ENCODE data around the gene KCNH1. TPM values are rescaled to one million over a fixed set of nuclear protein-coding genes. Genes with fewer than 3 reads are reported as not detected.

Gene KCNH1
- total and polyA plus RNA-seq, 3 experiments from 2014 or later = not detected

- H3K9me3 ChIP-seq (ENCODE audit: low read length) = no peaks in the 10 kb centered on the region
- Mint-ChIP-seq H3K9me3 (peaks cover 0 to 17% (median 4%) of the 10 kb centered on the region in 5 donors), H3K36me3 (no peaks in the 10 kb centered on the region), H3K27me3 (peaks cover 15 to 25% of the 10 kb centered on the region in 2 donors), H3K27ac (no peak overlapping the region), H3K4me1 (no peaks in the 10 kb centered on the region), H3K4me3 (no peak overlapping the region)
- ChIA-PET CTCF (no interaction called here), POLR2A (no interaction called here)
- DNase-seq = no peak
- H3K4me3 ChIP-seq (ENCODE audit: low read length) = no peak overlapping the region
- no peak overlapping the region for H3K27ac ChIP-seq (ENCODE audit: low read depth, low read length)
- H3K27me3 ChIP-seq (ENCODE audit: insufficient read depth, low read length, poor library complexity, severe bottlenecking) = no peaks in the 10 kb centered on the region
- no peaks in the 10 kb centered on the region for H3K4me1 ChIP-seq (ENCODE audit: insufficient read depth, low read length)
- H3K36me3 ChIP-seq (ENCODE audit: insufficient read depth, low read length) = no peaks in the 10 kb centered on the region
These were observed 377.8 kb downstream of the KCNH1 start for GRCh38 chr1:210755991-210756659.

GRCh38 chr1:210754878-210755665 lies 378.9 kb downstream of the KCNH1 start:
- H3K4me1 ChIP-seq (ENCODE audit: insufficient read depth, low read length) = no peaks in the 10 kb centered on the region
- H3K4me3 Mint-ChIP-seq = no peak overlapping the region
- no peaks in the 10 kb centered on the region for H3K36me3 ChIP-seq (ENCODE audit: insufficient read depth, low read length)
- peaks cover 0 to 11% (median 4%) of the 10 kb centered on the region in 5 donors for H3K9me3 Mint-ChIP-seq
- no peak for DNase-seq
- no peaks in the 10 kb centered on the region for H3K27me3 ChIP-seq (ENCODE audit: insufficient read depth, low read length, poor library complexity, severe bottlenecking)
- H3K36me3 Mint-ChIP-seq = no peaks in the 10 kb centered on the region
- no peak overlapping the region for H3K4me3 ChIP-seq (ENCODE audit: low read length)
- H3K27ac ChIP-seq (ENCODE audit: low read depth, low read length) = no peak overlapping the region
- H3K27me3 Mint-ChIP-seq = peaks cover 19 to 29% of the 10 kb centered on the region in 2 donors
- H3K27ac Mint-ChIP-seq = peak overlapping the region in 1 of 8 donors; percentile 9
- no peaks in the 10 kb centered on the region for H3K4me1 Mint-ChIP-seq
- POLR2A ChIA-PET = no interaction called here
- no peaks in the 10 kb centered on the region for H3K9me3 ChIP-seq (ENCODE audit: low read length)
- CTCF ChIA-PET = no interaction called here

- Mint-ChIP-seq H3K4me1 (no peaks in the 10 kb centered on the region), H3K27me3 (peaks cover 17 to 23% of the 10 kb centered on the region in 2 donors), H3K4me3 (no peak overlapping the region), H3K9me3 (no peaks in the 10 kb centered on the region), H3K36me3 (no peaks in the 10 kb centered on the region), H3K27ac (no peak overlapping the region)
- POLR2A ChIA-PET = no interaction called here
- Histone ChIP-seq H3K4me3 (ENCODE audit: low read length) (no peak overlapping the region), H3K9me3 (ENCODE audit: low read length) (no peaks in the 10 kb centered on the region), H3K27me3 (ENCODE audit: insufficient read depth, low read length, poor library complexity, severe bottlenecking) (no peaks in the 10 kb centered on the region), H3K36me3 (ENCODE audit: insufficient read depth, low read length) (no peaks in the 10 kb centered on the region), H3K27ac (ENCODE audit: low read depth, low read length) (no peak overlapping the region), H3K4me1 (ENCODE audit: insufficient read depth, low read length) (no peaks in the 10 kb centered on the region)
- DNase-seq = no peak
- CTCF ChIA-PET = no interaction called here
These were observed 382.0 kb downstream of the KCNH1 start for GRCh38 chr1:210751911-210752310.

GRCh38 chr1:210750468-210750867 lies 383.5 kb downstream of the KCNH1 start:
- ChIA-PET POLR2A (no interaction called here), CTCF (no interaction called here)
- no peak for DNase-seq
- Histone ChIP-seq H3K36me3 (ENCODE audit: insufficient read depth, low read length) (no peaks in the 10 kb centered on the region), H3K27ac (ENCODE audit: low read depth, low read length) (no peak overlapping the region), H3K27me3 (ENCODE audit: insufficient read depth, low read length, poor library complexity, severe bottlenecking) (no peaks in the 10 kb centered on the region), H3K4me1 (ENCODE audit: insufficient read depth, low read length) (no peaks in the 10 kb centered on the region), H3K4me3 (ENCODE audit: low read length) (no peak overlapping the region), H3K9me3 (ENCODE audit: low read length) (no peaks in the 10 kb centered on the region)
- Mint-ChIP-seq H3K36me3 (no peaks in the 10 kb centered on the region), H3K4me3 (no peak overlapping the region), H3K9me3 (no peaks in the 10 kb centered on the region), H3K27ac (no peak overlapping the region), H3K27me3 (peaks cover 11 to 12% of the 10 kb centered on the region in 2 donors), H3K4me1 (no peaks in the 10 kb centered on the region)

DNA sequence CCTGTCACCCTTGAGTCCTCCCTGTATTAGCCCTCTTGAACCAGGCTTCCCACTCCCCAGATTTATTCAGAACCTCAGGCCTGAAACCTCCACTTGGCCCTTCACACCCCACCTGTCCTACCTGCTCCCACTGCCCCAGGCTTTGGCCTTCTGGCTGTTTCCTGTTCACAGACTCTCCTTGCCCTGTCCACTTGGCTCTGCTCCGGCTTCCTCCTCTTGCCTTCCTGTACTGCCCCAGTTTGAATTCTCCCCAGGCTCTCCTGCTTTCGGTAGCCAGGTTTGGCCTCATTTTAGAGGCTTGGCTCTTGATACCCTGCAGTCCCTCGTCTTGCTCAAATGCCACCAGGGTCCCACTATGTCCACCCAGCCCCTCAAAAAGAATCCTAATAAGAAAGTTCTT lies 385.2 kb downstream of the KCNH1 start:
- Mint-ChIP-seq H3K36me3 (no peaks in the 10 kb centered on the region), H3K4me3 (no peak overlapping the region), H3K27ac (no peak overlapping the region), H3K4me1 (no peaks in the 10 kb centered on the region), H3K9me3 (no peaks in the 10 kb centered on the region), H3K27me3 (peaks cover 4 to 10% of the 10 kb centered on the region in 2 donors)
- no peaks in the 10 kb centered on the region for H3K4me1 ChIP-seq (ENCODE audit: insufficient read depth, low read length)
- H3K9me3 ChIP-seq (ENCODE audit: low read length) = no peaks in the 10 kb centered on the region
- H3K27me3 ChIP-seq (ENCODE audit: insufficient read depth, low read length, poor library complexity, severe bottlenecking) = no peaks in the 10 kb centered on the region
- no peak for DNase-seq
- ChIA-PET CTCF (no interaction called here), POLR2A (no interaction called here)
- no peak overlapping the region for H3K27ac ChIP-seq (ENCODE audit: low read depth, low read length)
- H3K4me3 ChIP-seq (ENCODE audit: low read length) = no peak overlapping the region
- no peaks in the 10 kb centered on the region for H3K36me3 ChIP-seq (ENCODE audit: insufficient read depth, low read length)

GRCh38 chr1:210747890-210748289 lies 386.1 kb downstream of the KCNH1 start:
- Mint-ChIP-seq H3K27ac (no peak overlapping the region), H3K27me3 (peaks cover 4 to 8% of the 10 kb centered on the region in 2 donors), H3K4me1 (no peaks in the 10 kb centered on the region), H3K9me3 (no peaks in the 10 kb centered on the region), H3K4me3 (no peak overlapping the region), H3K36me3 (no peaks in the 10 kb centered on the region)
- ChIA-PET CTCF (no interaction called here), POLR2A (no interaction called here)
- Histone ChIP-seq H3K27me3 (ENCODE audit: insufficient read depth, low read length, poor library complexity, severe bottlenecking) (no peaks in the 10 kb centered on the region), H3K4me1 (ENCODE audit: insufficient read depth, low read length) (no peaks in the 10 kb centered on the region), H3K27ac (ENCODE audit: low read depth, low read length) (no peak overlapping the region), H3K9me3 (ENCODE audit: low read length) (no peaks in the 10 kb centered on the region), H3K36me3 (ENCODE audit: insufficient read depth, low read length) (no peaks in the 10 kb centered on the region), H3K4me3 (ENCODE audit: low read length) (no peak overlapping the region)
- no peak for DNase-seq

- H3K9me3 Mint-ChIP-seq = no peaks in the 10 kb centered on the region
- ChIA-PET POLR2A (no interaction called here), CTCF (no interaction called here)
- H3K36me3 ChIP-seq (ENCODE audit: insufficient read depth, low read length) = no peaks in the 10 kb centered on the region
- DNase-seq = no peak
- no peaks in the 10 kb centered on the region for H3K27me3 ChIP-seq (ENCODE audit: insufficient read depth, low read length, poor library complexity, severe bottlenecking)
- no peak overlapping the region for H3K27ac Mint-ChIP-seq
- H3K36me3 Mint-ChIP-seq = no peaks in the 10 kb centered on the region
- H3K4me3 Mint-ChIP-seq = no peak overlapping the region
- no peaks in the 10 kb centered on the region for H3K9me3 ChIP-seq (ENCODE audit: low read length)
- H3K27me3 Mint-ChIP-seq = peaks cover 4 to 10% of the 10 kb centered on the region in 2 donors
- H3K27ac ChIP-seq (ENCODE audit: low read depth, low read length) = no peak overlapping the region
- no peaks in the 10 kb centered on the region for H3K4me1 ChIP-seq (ENCODE audit: insufficient read depth, low read length)
- no peak overlapping the region for H3K4me3 ChIP-seq (ENCODE audit: low read length)
- no peaks in the 10 kb centered on the region for H3K4me1 Mint-ChIP-seq
These were observed 386.8 kb downstream of the KCNH1 start for GRCh38 chr1:210747112-210747511.

DNA sequence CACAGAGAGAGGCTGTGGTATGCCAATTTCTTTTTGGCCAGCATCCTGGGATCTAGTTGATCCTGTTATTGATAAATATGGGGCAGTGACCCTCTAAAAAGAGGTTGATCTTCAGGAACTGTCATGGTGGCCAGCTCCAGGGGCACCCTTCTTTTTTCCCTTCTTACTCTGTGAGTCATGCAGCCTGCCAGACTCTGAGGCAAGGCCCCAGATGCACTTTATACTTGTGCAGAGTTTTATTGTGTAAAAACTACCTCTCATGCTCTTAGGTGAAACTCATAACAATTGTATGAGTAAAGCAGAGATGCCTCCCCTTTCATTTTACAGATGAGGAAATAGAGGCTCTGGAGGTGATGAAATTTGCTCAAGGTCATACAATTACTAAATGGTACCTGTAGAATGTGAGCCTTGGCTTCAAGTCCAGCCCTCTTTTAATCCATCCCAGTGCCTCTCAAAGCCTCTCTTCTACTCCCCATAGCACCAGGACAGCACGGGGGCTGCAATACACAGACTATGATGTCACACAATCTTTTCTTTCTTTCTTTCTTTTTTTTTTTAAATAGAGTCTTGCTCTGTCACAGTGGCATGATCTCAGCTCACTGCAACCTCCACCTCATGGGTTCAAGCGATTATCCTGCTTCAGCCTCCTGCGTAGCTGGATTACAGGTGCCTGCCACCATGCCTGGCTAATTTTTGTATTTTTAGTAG lies 387.8 kb downstream of the KCNH1 start:
- Histone ChIP-seq H3K4me1 (ENCODE audit: insufficient read depth, low read length) (no peaks in the 10 kb centered on the region), H3K9me3 (ENCODE audit: low read length) (no peaks in the 10 kb centered on the region), H3K27me3 (ENCODE audit: insufficient read depth, low read length, poor library complexity, severe bottlenecking) (no peaks in the 10 kb centered on the region), H3K27ac (ENCODE audit: low read depth, low read length) (no peak overlapping the region), H3K4me3 (ENCODE audit: low read length) (no peak overlapping the region), H3K36me3 (ENCODE audit: insufficient read depth, low read length) (no peaks in the 10 kb centered on the region)
- Mint-ChIP-seq H3K4me1 (no peaks in the 10 kb centered on the region), H3K27ac (no peak overlapping the region), H3K36me3 (no peaks in the 10 kb centered on the region), H3K27me3 (peaks cover 4 to 11% of the 10 kb centered on the region in 2 donors), H3K9me3 (no peaks in the 10 kb centered on the region), H3K4me3 (no peak overlapping the region)
- CTCF ChIA-PET = no interaction called here
- POLR2A ChIA-PET = no interaction called here
- DNase-seq = no peak

Measured in CD8-positive, alpha-beta memory T cell (primary cell).